Naive B cell (primary cell): ENCODE data around the gene RPL19. TPM values are rescaled to one million over a fixed set of nuclear protein-coding genes. Genes with fewer than 3 reads are reported as not detected.
"Not testable (repeated sequence)": the region's sequence is repeated elsewhere in the genome, so short reads cannot be mapped to it uniquely, and the experiment has no call there.

Experiments
- ATAC-seq, 2 donors: fragments of 150-1000 bp; cut with Tn5 transposase; 2 replicates each; pipeline ENCODE4 v1.10.0; 2021; ENCODE audit warnings: low read depth in 2 of 2, mild to moderate bottlenecking in 2 of 2, moderate library complexity in 2 of 2
- DNase-seq: peaks from one replicate; pipeline ENCODE4 v3.0.0; 2022
- H3K27ac Mint-ChIP-seq, 6 donors: one replicate each; pipeline ENCODE4 v1.8.0; 2020 to 2022; ENCODE audit warnings: mild to moderate bottlenecking in 6 of 6, mixed read lengths in 6 of 6, moderate library complexity in 5 of 6, inconsistent platforms in 2 of 6
- H3K27me3 Mint-ChIP-seq, 3 donors: one replicate each; pipeline ENCODE4 v1.8.0; 2021 to 2022; ENCODE audit warnings: mixed read lengths in 3 of 3, mild to moderate bottlenecking in 1 of 3
- H3K36me3 Mint-ChIP-seq, 2 donors: one replicate each; pipeline ENCODE4 v1.8.0; 2020 to 2022; ENCODE audit warnings: mixed read lengths in 2 of 2, inconsistent platforms in 1 of 2, mild to moderate bottlenecking in 1 of 2
- H3K4me1 Mint-ChIP-seq, 3 donors: one replicate each; pipeline ENCODE4 v1.8.0; 2020 to 2022; ENCODE audit warnings: mixed read lengths in 3 of 3, inconsistent platforms in 1 of 3, mild to moderate bottlenecking in 1 of 3, moderate library complexity in 1 of 3
- H3K4me3 Mint-ChIP-seq, 8 donors: one replicate each; pipeline ENCODE4 v1.8.0; 2020 to 2022; ENCODE audit warnings: mild to moderate bottlenecking in 8 of 8, mixed read lengths in 8 of 8, moderate library complexity in 8 of 8, inconsistent platforms in 2 of 8
- H3K9me3 Mint-ChIP-seq, 7 donors: one replicate each; pipeline ENCODE4 v1.8.0; 2020 to 2022; ENCODE audit warnings: mixed read lengths in 7 of 7, mild to moderate bottlenecking in 5 of 7, inconsistent platforms in 2 of 7, moderate library complexity in 1 of 7
- polyA plus RNA-seq, 6 donors: library from polyadenylated mRNA; unstranded; fragments of 300-500 nt; fragmentation: Illumina TruSeq; gene quantifications; one replicate each; pipeline ENCODE4 v1.2.3, GENCODE V29; 2021; ENCODE audit warnings: low read depth in 6 of 6

Gene RPL19
- polyA plus RNA-seq, 6 donors from 2014 or later: 2,219 to 3,415 (median 2,883) TPM

- Mint-ChIP-seq H3K27ac (no peak overlapping the region), H3K9me3 (no peaks in the 10 kb centered on the region), H3K4me1 (peaks cover 22 to 29% (median 23%) of the 10 kb centered on the region in 3 donors), H3K27me3 (peaks cover 7 to 20% (median 15%) of the 10 kb centered on the region in 3 donors), H3K4me3 (no peak overlapping the region), H3K36me3 (no peaks in the 10 kb centered on the region)
- ATAC-seq (no peak), DNase-seq (no peak)
Measured at GRCh38 chr17:39236981-39237441, 36.9 kb downstream of the RPL19 start.

DNA sequence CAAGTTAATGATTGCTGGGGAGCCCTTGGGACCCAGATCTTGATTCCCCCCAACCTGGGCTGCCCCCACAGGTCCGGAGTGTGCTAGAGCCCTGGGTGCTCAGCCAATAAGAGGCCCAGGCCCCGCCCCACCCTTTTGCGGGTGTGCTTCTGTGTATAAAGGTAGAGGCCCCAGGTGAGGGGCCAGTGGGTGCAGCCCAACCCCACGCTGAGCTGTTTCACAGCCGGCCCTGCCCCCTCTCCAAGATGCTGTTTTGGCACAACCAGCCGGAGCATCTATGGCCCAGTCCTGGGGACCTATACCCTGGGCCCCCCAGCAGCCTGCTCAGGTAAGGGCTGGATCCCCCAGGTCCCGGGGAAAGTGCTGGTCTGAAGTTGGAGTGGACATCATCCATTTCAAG lies 37.5 kb downstream of the RPL19 start:
- Mint-ChIP-seq H3K27me3 (peaks cover 4 to 14% (median 10%) of the 10 kb centered on the region in 3 donors), H3K4me1 (peaks cover 19 to 25% (median 19%) of the 10 kb centered on the region in 3 donors), H3K9me3 (no peaks in the 10 kb centered on the region), H3K4me3 (peak overlapping the region in 1 of 8 donors; percentile 29), H3K27ac (no peak overlapping the region), H3K36me3 (no peaks in the 10 kb centered on the region)
- ATAC-seq (no peak), DNase-seq (no peak)

- peak overlapping the region in 5 of 6 donors; percentile 56 to 98 (median 90) for H3K27ac Mint-ChIP-seq
Measured at GRCh38 chr17:39238311-39238972, 38.4 kb downstream of the RPL19 start.

GRCh38 chr17:39239640-39240314 lies 39.7 kb downstream of the RPL19 start:
- DNase-seq (peak; percentile 58), ATAC-seq (peak; percentile 64)
- Mint-ChIP-seq H3K27ac (peak overlapping the region in 5 of 6 donors; percentile 49 to 89 (median 66)), H3K36me3 (no peaks in the 10 kb centered on the region), H3K9me3 (no peaks in the 10 kb centered on the region), H3K4me1 (peaks cover 30 to 40% (median 35%) of the 10 kb centered on the region in 3 donors), H3K27me3 (peaks cover 8 to 31% (median 14%) of the 10 kb centered on the region in 3 donors), H3K4me3 (peak overlapping the region in 2 of 8 donors; percentile 35 to 50)

More at GRCh38 chr17:39238311-39238972, 38.4 kb downstream of the RPL19 start:
- H3K4me1 Mint-ChIP-seq: peaks cover 19 to 26% (median 22%) of the 10 kb centered on the region in 3 donors
- ATAC-seq (peak; percentile 84 to 85), DNase-seq (peak; percentile 63)
- H3K4me3 Mint-ChIP-seq: peak overlapping the region in 7 of 8 donors; percentile 10 to 74 (median 27)
- peaks cover 4 to 20% (median 9%) of the 10 kb centered on the region in 3 donors for H3K27me3 Mint-ChIP-seq
- H3K9me3 Mint-ChIP-seq: no peaks in the 10 kb centered on the region
- H3K36me3 Mint-ChIP-seq: no peaks in the 10 kb centered on the region

GRCh38 chr17:39240631-39241030 lies 40.5 kb downstream of the RPL19 start:
- Mint-ChIP-seq H3K36me3 (no peaks in the 10 kb centered on the region), H3K27ac (no peak overlapping the region), H3K4me1 (peaks cover 29 to 39% (median 37%) of the 10 kb centered on the region in 3 donors), H3K4me3 (no peak overlapping the region), H3K27me3 (peaks cover 10 to 33% (median 16%) of the 10 kb centered on the region in 3 donors), H3K9me3 (no peaks in the 10 kb centered on the region)
- DNase-seq (no peak), ATAC-seq (no peak)

GRCh38 chr17:39243155-39243554 lies 43.1 kb downstream of the RPL19 start:
- ATAC-seq (no peak), DNase-seq (no peak)
- Mint-ChIP-seq H3K27ac (no peak overlapping the region), H3K4me1 (peaks cover 28 to 35% (median 34%) of the 10 kb centered on the region in 3 donors), H3K9me3 (no peaks in the 10 kb centered on the region), H3K4me3 (peak overlapping the region in 1 of 8 donors; percentile 65), H3K27me3 (peaks cover 10 to 33% (median 16%) of the 10 kb centered on the region in 3 donors), H3K36me3 (no peaks in the 10 kb centered on the region)

DNA sequence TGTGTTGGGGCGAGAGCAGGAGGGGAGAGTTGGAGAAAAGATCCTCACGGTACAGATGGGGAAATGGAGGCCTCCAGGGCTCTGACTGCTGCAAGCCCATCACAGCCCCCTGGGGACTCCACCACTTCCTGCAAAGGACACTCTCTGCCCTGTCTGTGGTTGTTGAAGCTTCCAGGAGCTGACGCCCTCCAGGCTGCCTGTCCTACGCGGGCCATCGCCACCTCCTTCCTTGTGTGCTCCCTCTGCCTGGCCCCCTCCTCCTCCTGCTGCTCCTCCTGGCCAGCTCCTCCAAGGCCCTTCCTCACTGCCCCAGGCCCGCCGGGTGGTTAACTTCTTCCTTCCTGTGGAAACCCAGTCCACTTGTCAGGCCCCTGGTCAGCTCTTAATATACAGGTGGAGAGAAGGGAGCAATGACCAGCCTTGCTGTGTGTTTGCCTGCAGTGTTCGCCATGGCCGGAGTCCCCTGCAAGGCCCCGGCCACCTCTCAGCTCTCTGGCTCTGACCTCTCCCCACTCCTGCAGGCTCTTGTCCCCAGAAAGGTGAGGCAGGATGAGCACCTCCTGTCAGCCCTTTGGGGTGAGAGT lies 44.0 kb downstream of the RPL19 start:
- Mint-ChIP-seq H3K27me3 (peaks cover 5 to 27% (median 16%) of the 10 kb centered on the region in 3 donors), H3K27ac (peak overlapping the region in 2 of 6 donors; percentile 28 to 47), H3K36me3 (no peaks in the 10 kb centered on the region), H3K9me3 (no peaks in the 10 kb centered on the region), H3K4me1 (peaks cover 21 to 27% (median 27%) of the 10 kb centered on the region in 3 donors), H3K4me3 (peak overlapping the region in 5 of 8 donors; percentile 10 to 65 (median 43))
- ATAC-seq: peak; percentile 34 to 47
- peak; percentile 29 for DNase-seq

DNA sequence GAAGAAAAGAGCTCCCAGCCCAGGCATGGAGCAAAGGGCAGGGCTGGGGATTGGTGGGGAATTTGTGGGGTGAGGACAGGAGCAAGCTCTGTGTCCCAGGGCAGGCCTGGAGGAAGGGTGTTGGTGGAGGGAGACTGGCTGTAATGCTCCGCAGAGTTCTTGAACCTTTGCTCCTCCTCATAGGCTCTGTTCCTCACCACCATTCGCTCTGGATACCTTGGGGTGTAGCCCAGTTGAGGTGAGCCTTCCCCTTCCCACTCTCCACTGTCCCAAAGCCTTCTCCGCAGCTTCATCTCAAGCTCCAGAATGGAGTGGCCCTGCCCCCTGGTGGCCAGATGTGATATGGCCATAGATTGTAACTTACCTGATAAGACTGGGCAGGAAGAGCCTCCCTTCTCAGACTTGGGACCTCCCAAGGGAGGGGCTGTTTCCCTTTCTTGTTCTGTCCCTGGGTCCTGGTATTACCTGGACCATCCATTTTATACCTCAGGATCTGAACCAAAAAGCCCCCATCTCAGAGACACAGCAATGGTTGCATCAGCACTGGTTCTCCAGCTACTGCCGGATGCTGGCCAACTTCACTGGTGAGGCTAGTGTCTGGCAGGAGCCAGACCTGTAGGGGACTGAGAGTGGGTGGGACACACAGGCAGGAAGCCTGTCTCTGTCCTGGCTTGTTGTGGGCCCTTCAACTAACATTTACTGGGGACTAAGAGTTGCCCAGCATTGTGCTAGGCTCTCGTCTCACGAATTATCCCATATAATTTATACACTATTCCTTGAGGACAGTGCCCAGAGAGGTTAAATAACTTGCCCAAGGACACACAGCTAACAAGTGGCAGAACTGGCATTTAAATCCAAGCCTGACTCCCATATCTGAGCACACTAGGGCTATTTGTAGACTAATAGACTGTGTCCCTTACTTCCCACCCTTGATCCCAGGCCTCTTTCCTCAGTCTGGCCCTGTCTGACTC lies 44.8 kb downstream of the RPL19 start:
- DNase-seq (peak; percentile 77), ATAC-seq (peak; percentile 76 to 86)
- peaks cover 15 to 21% (median 21%) of the 10 kb centered on the region in 3 donors for H3K4me1 Mint-ChIP-seq
- peaks cover 5 to 22% (median 11%) of the 10 kb centered on the region in 3 donors for H3K27me3 Mint-ChIP-seq
- peak overlapping the region in 6 of 8 donors; percentile 27 to 81 (median 67) for H3K4me3 Mint-ChIP-seq
- no peaks in the 10 kb centered on the region for H3K9me3 Mint-ChIP-seq
- no peaks in the 10 kb centered on the region for H3K36me3 Mint-ChIP-seq
- peak overlapping the region in 5 of 6 donors; percentile 20 to 62 (median 56) for H3K27ac Mint-ChIP-seq

DNA sequence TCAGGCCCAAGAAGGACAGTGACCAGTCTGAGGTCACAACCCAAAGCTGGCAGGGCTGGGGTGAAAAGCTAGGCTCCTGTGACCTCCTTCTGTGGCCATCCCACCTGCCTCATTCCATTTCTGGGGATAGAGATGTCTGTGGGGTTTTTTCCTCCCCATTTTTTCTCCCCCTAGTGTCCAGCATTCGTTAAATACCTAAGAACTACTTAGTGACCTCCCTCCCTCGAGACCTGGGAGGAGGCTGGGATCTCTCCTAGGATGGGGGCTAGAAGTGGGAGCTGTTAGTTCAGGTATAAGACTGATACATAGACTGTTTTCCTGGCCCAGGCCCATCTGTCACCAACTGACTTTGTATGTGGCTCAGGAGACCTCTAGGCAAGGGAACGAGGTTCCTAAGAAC lies 46.2 kb downstream of the RPL19 start:
- no peak overlapping the region for H3K4me3 Mint-ChIP-seq
- no peaks in the 10 kb centered on the region for H3K9me3 Mint-ChIP-seq
- peaks cover 13 to 18% (median 18%) of the 10 kb centered on the region in 3 donors for H3K4me1 Mint-ChIP-seq
- no peaks in the 10 kb centered on the region for H3K36me3 Mint-ChIP-seq
- no peak for ATAC-seq
- H3K27ac Mint-ChIP-seq: peak overlapping the region in 1 of 6 donors; percentile 61
- no peak for DNase-seq
- peaks cover 5 to 19% (median 7%) of the 10 kb centered on the region in 3 donors for H3K27me3 Mint-ChIP-seq

- not testable (repeated sequence) for H3K4me1 Mint-ChIP-seq, H3K4me3 Mint-ChIP-seq, H3K9me3 Mint-ChIP-seq, H3K27ac Mint-ChIP-seq, H3K36me3 Mint-ChIP-seq, H3K27me3 Mint-ChIP-seq, DNase-seq, ATAC-seq
Measured at GRCh38 chr17:39250076-39250475, 50.0 kb downstream of the RPL19 start.

DNA sequence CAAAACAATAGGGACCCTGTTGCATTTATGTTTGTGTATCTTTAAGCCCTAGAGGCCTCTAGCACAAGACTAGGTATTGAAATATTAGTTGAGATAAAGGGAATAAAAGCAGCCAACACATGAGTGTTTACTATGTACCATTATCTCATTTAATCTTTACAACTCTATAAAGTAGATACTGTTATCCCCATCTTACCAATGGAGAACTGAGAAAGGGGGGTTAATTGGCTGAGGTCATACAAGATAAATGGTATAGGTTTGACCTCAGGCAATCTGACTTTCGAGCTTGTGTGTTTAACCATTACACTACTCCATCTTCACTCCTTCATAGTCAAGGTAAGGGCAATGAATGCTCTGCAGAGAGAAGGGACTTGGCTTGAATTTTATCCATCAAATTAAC lies 51.9 kb downstream of the RPL19 start:
- no peaks in the 10 kb centered on the region for H3K9me3 Mint-ChIP-seq
- H3K27me3 Mint-ChIP-seq: no peaks in the 10 kb centered on the region
- DNase-seq (no peak), ATAC-seq (no peak)
- H3K36me3 Mint-ChIP-seq: peaks cover 0 to 8% of the 10 kb centered on the region in 2 donors
- H3K4me1 Mint-ChIP-seq: no peaks in the 10 kb centered on the region
- H3K4me3 Mint-ChIP-seq: no peak overlapping the region
- H3K27ac Mint-ChIP-seq: no peak overlapping the region

GRCh38 chr17:39252788-39253460 lies 52.8 kb downstream of the RPL19 start:
- no peaks in the 10 kb centered on the region for H3K4me1 Mint-ChIP-seq
- DNase-seq (no peak), ATAC-seq (no peak)
- H3K27me3 Mint-ChIP-seq: no peaks in the 10 kb centered on the region
- H3K27ac Mint-ChIP-seq: no peak overlapping the region
- H3K36me3 Mint-ChIP-seq: peaks cover 0 to 14% of the 10 kb centered on the region in 2 donors
- H3K9me3 Mint-ChIP-seq: no peaks in the 10 kb centered on the region
- H3K4me3 Mint-ChIP-seq: no peak overlapping the region
